ENCODE data around the gene CARD19. TPM values are rescaled to one million over a fixed set of nuclear protein-coding genes. Genes with fewer than 3 reads are reported as not detected.
A peak's percentile ranks its signal among the peaks of the same experiment; 100 is the strongest.

The CARD19 gene
- total RNA-seq, 2 experiments from 2014 or later, result 51.7 to 55.4 TPM

DNA sequence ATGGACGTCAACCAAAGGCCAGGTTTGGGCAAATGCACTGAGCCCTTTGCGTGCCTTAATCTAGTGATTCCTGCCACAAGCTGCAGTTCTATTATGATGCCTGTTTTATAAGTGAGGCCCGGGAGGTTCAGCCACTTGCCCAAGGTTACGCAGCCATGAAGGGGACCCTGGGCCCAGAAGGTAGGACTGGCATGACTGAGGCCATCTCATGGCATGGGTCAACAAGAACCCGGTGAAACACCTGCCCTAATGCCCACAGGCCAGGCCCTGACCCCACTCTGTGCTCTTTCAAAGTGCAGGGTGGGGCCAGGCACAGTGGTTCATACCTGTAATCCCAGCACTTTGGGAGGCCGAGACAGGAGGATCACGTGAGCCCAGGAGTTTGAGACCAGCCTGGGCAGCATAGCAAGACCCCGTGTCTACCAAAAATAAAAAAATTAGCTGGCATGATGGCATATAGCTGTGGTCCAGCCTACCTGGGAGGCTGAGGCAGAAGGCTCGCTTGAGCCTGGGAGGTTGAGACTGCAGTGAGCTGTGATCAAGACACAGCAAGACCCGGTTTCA lies 29.4 kb downstream of the CARD19 start:
- Mint-ChIP-seq H3K27me3 (ENCODE audit: low read depth) (no peaks in the 10 kb centered on the region), H3K4me3 (no peak overlapping the region), H3K4me1 (ENCODE audit: low read depth) (peaks cover 46% of the 10 kb centered on the region), H3K9me3 (ENCODE audit: insufficient read depth) (no peaks in the 10 kb centered on the region), H3K27ac (peak overlapping the region; percentile 94), H3K36me3 (ENCODE audit: low read depth) (peaks cover 9% of the 10 kb centered on the region)
- no peak for ATAC-seq
- CTCF ChIA-PET, result interaction anchor here (1.2 to 2.2 kb wide), 5 partner anchors 15 to 60 kb away, joined by 3 to 19 read pairs (median 4); no protein-coding TSS in a partner anchor
- POLR2A ChIA-PET, result interaction anchor here (0.7 to 1.5 kb wide), 3 partner anchors 9 to 29 kb away, joined by 3 to 6 read pairs (median 5); partner anchors contain the start of genes CARD19 and NINJ1
- no peak for DNase-seq

DNA sequence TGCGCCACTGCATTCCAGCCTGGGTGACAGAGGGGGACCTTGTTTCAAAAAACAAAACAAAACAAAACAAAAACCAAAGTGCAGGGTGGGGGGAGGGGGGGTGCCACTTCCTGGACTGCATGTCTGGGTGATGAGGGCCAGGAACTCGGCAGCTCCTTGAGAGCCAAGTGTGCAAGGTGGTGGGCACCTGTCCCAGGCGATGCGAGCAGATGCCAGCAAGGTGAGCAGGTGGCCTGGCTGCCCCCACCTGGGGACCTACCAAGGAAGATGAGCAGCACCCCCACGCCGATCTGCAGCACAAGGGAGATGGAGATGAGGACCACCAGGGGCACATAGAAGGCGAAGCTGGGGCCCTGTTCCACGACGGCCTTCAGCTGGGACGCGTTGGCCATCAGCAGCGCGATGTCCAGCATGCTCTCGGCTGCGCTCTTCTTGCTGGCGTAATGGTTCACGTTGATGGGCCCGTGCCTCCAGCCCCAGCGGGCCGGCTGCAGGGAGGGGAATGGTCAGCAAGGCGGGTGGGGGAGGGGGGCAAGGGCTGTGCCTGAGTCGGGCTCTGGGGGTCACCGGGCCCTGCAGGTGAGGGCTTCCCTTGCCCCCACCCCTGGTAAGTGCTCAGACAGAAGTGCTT lies 30.2 kb downstream of the CARD19 start:
- no peaks in the 10 kb centered on the region for H3K9me3 Mint-ChIP-seq (ENCODE audit: insufficient read depth)
- H3K27ac Mint-ChIP-seq, result peak overlapping the region; percentile 94
- no peaks in the 10 kb centered on the region for H3K27me3 Mint-ChIP-seq (ENCODE audit: low read depth)
- ATAC-seq (no peak), DNase-seq (peak; percentile 45)
- ChIA-PET POLR2A (interaction anchor here (0.7 to 1.5 kb wide), 5 partner anchors 8 to 160 kb away, joined by 3 to 6 read pairs (median 3); partner anchors contain the start of genes CARD19 and NINJ1), CTCF (interaction anchor here (1.0 to 2.2 kb wide), 6 partner anchors 16 to 67 kb away, joined by 3 to 19 read pairs (median 4); no protein-coding TSS in a partner anchor)
- peaks cover 49% of the 10 kb centered on the region for H3K4me1 Mint-ChIP-seq (ENCODE audit: low read depth)
- H3K36me3 Mint-ChIP-seq (ENCODE audit: low read depth), result peaks cover 5% of the 10 kb centered on the region
- H3K4me3 Mint-ChIP-seq, result peak overlapping the region; percentile 48

DNA sequence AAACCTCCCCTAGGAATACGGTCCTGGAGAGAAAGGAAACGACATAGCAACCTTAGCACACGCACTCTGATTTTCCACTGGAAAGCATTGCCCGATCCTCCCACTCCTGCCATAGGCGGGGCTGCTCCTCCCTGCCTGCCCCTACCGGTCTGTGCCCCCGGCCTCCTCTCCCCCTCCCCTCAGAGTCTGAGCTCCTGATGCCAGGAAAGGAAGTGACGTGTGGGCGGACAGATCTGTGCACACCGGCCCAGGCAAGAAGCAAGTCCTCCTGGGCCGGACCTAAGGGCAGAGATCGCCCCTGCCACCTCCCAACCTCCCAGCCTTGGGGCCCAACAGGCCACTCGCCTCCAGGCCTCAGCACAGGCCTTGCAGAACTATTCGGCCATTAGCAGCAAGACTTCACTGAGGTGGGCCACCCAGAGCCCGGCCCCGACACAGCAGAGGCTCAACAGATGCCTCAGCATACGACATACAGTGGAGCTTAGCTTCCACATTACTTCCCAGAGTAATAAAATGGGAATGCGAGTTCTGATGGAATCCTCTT lies 30.9 kb downstream of the CARD19 start:
- CTCF ChIA-PET, result interaction anchor here (1.0 to 2.2 kb wide), 5 partner anchors 17 to 67 kb away, joined by 3 to 19 read pairs (median 4); no protein-coding TSS in a partner anchor
- H3K4me1 Mint-ChIP-seq (ENCODE audit: low read depth), result peaks cover 55% of the 10 kb centered on the region
- DNase-seq (no peak), ATAC-seq (peak; percentile 11)
- no peaks in the 10 kb centered on the region for H3K9me3 Mint-ChIP-seq (ENCODE audit: insufficient read depth)
- H3K27ac Mint-ChIP-seq, result peak overlapping the region; percentile 94
- no peak overlapping the region for H3K4me3 Mint-ChIP-seq
- POLR2A ChIA-PET, result interaction anchor here (1.0 to 1.1 kb wide), 2 partner anchors 8 to 160 kb away, joined by 3 read pairs; no protein-coding TSS in a partner anchor
- no peaks in the 10 kb centered on the region for H3K27me3 Mint-ChIP-seq (ENCODE audit: low read depth)
- peaks cover 5% of the 10 kb centered on the region for H3K36me3 Mint-ChIP-seq (ENCODE audit: low read depth)

DNA sequence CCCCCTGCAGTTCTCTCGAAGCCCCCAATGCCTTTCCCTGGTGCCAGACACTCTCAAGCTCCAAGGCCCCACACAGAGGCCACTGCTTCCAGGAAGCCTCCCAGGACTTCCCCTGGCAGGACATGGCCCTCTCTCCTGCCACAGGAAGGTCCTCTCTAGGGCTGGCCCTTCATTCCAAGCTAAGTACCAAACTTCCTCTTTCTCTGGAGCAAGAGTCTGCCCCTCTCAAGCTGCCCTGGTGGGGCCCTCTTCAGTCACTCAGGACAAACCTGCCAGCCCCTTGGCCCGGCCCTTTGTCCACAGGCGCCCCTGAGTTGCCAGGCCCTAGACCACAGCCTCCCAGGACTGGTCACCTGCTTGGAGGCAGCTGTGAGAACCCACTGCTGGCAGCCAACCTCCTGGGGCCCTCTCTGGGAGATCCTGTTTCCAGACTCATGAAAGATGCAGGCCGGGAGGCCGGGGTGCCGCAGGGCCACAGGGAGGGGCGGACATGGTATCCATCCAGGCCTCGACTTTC lies 31.4 kb downstream of the CARD19 start:
- ATAC-seq (no peak), DNase-seq (no peak)
- no peaks in the 10 kb centered on the region for H3K9me3 Mint-ChIP-seq (ENCODE audit: insufficient read depth)
- H3K27me3 Mint-ChIP-seq (ENCODE audit: low read depth), result no peaks in the 10 kb centered on the region
- H3K27ac Mint-ChIP-seq, result peak overlapping the region; percentile 94
- H3K4me3 Mint-ChIP-seq, result no peak overlapping the region
- peaks cover 5% of the 10 kb centered on the region for H3K36me3 Mint-ChIP-seq (ENCODE audit: low read depth)
- ChIA-PET CTCF (interaction anchor here (2.2 kb wide), 2 partner anchors 19 to 27 kb away, joined by 10 to 19 read pairs; no protein-coding TSS in a partner anchor), POLR2A (interaction anchor here (1.0 to 1.1 kb wide), 2 partner anchors 7 to 161 kb away, joined by 3 read pairs; no protein-coding TSS in a partner anchor)
- H3K4me1 Mint-ChIP-seq (ENCODE audit: low read depth), result peaks cover 60% of the 10 kb centered on the region

DNA sequence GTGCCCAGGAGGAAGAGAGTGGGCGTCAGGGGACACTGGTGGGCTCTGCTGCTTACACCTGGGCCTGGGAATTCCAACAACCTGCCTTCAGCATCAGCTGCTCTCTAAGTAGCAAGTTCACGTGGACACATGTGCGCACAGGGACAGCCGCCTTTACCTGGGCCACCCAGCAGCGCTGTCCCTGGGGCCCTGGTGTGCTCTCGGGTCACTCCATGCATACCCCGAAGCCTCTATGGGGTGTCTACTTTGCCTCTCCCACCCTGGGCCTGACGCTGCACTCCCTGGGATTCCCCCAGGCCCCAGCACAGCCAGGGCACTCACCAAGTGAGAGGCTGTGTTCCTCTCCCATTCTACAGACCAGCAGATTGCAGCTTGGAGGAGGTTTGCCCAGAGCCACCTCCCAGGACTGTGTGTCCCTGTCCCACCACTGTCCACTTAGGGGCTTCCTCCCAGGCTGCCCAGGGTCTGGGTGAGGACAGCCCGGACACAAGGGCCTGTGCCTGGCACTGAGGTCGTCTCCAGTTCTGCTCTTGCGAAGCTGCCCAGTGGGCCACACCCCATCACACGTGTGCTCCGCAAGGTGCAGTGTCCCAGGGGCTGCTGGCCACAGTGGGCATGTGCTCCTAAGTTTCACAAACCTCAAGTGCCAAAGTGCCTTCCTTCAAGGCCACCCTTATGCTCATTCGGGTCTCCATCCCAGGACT lies 32.1 kb downstream of the CARD19 start:
- peak overlapping the region; percentile 94 for H3K27ac Mint-ChIP-seq
- H3K4me3 Mint-ChIP-seq, result no peak overlapping the region
- no peaks in the 10 kb centered on the region for H3K27me3 Mint-ChIP-seq (ENCODE audit: low read depth)
- peaks cover 5% of the 10 kb centered on the region for H3K36me3 Mint-ChIP-seq (ENCODE audit: low read depth)
- ChIA-PET CTCF (interaction anchor here (2.0 kb wide), 1 partner anchor 9 kb away, joined by 12 read pairs; no protein-coding TSS in a partner anchor), POLR2A (no interaction called here)
- peaks cover 67% of the 10 kb centered on the region for H3K4me1 Mint-ChIP-seq (ENCODE audit: low read depth)
- no peak for DNase-seq
- H3K9me3 Mint-ChIP-seq (ENCODE audit: insufficient read depth), result no peaks in the 10 kb centered on the region
- ATAC-seq, result no peak

DNA sequence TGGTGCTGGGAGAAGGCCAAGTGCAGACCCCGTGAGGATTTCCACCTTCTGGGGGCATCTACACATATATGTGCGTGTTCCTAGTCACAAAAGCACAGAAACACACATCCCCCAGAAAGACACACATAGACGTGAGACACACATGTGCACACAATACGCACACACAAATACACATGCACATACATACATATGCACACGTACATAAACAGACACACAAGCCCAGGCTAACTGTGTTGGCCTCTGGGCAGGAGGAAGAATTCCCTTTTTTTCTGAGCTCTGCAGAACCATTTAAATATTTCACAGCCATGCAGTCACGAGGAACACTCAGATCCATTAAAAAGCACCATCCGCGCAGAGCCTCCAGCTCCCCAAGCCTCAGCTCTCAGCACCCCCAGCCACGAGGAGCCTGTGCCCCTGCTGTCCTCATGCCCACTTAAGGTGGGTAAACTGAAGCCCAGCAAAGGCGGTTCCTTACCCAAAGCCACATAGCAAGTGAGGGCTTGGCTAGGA lies 32.8 kb downstream of the CARD19 start:
- H3K36me3 Mint-ChIP-seq (ENCODE audit: low read depth), result peaks cover 5% of the 10 kb centered on the region

DNA sequence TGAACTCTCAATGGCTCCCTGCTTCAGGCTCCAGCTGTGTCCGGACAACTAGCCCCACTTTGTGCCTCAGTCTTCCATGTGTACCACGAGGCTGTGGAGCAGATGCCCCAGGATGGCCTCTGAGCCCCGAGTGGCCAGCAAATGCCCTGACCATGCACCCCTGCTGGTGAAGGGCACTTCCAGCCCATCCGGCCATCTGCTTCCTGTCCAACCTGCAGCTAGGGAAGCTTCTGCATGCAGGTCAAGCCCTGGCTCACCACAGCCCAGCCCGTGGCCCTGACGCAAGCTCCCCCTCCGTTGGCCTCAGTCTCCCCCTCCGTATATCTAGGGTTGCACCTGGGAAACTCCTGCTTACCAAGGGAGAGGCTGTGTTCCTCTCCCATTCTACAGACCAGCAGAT lies 33.3 kb downstream of the CARD19 start:
- H3K27ac Mint-ChIP-seq, result no peak overlapping the region
- POLR2A ChIA-PET, result interaction anchor here (0.6 to 2.0 kb wide), 5 partner anchors 9 to 16 kb away, joined by 3 to 11 read pairs (median 4); no protein-coding TSS in a partner anchor
- no peak overlapping the region for H3K4me3 Mint-ChIP-seq
- peaks cover 71% of the 10 kb centered on the region for H3K4me1 Mint-ChIP-seq (ENCODE audit: low read depth)
- DNase-seq, result no peak
- H3K27me3 Mint-ChIP-seq (ENCODE audit: low read depth), result no peaks in the 10 kb centered on the region
- ATAC-seq, result no peak
- CTCF ChIA-PET, result interaction anchor here (0.9 to 3.5 kb wide), 3 partner anchors 10 to 20 kb away, joined by 3 to 21 read pairs (median 12); no protein-coding TSS in a partner anchor
- H3K36me3 Mint-ChIP-seq (ENCODE audit: low read depth), result peaks cover 5% of the 10 kb centered on the region
- H3K9me3 Mint-ChIP-seq (ENCODE audit: insufficient read depth), result no peaks in the 10 kb centered on the region

More for the DNA sequence above, 32.8 kb downstream of the CARD19 start:
- CTCF ChIA-PET, result interaction anchor here (0.9 to 3.5 kb wide), 3 partner anchors 9 to 19 kb away, joined by 3 to 21 read pairs (median 12); no protein-coding TSS in a partner anchor
- no peaks in the 10 kb centered on the region for H3K27me3 Mint-ChIP-seq (ENCODE audit: low read depth)
- ATAC-seq (no peak), DNase-seq (no peak)
- POLR2A ChIA-PET, result interaction anchor here (0.6 to 2.0 kb wide), 3 partner anchors 9 to 15 kb away, joined by 4 to 11 read pairs (median 4); no protein-coding TSS in a partner anchor
- H3K4me1 Mint-ChIP-seq (ENCODE audit: low read depth), result peaks cover 71% of the 10 kb centered on the region
- H3K9me3 Mint-ChIP-seq (ENCODE audit: insufficient read depth), result no peaks in the 10 kb centered on the region
- no peak overlapping the region for H3K4me3 Mint-ChIP-seq
- peak overlapping the region; percentile 65 for H3K27ac Mint-ChIP-seq

DNA sequence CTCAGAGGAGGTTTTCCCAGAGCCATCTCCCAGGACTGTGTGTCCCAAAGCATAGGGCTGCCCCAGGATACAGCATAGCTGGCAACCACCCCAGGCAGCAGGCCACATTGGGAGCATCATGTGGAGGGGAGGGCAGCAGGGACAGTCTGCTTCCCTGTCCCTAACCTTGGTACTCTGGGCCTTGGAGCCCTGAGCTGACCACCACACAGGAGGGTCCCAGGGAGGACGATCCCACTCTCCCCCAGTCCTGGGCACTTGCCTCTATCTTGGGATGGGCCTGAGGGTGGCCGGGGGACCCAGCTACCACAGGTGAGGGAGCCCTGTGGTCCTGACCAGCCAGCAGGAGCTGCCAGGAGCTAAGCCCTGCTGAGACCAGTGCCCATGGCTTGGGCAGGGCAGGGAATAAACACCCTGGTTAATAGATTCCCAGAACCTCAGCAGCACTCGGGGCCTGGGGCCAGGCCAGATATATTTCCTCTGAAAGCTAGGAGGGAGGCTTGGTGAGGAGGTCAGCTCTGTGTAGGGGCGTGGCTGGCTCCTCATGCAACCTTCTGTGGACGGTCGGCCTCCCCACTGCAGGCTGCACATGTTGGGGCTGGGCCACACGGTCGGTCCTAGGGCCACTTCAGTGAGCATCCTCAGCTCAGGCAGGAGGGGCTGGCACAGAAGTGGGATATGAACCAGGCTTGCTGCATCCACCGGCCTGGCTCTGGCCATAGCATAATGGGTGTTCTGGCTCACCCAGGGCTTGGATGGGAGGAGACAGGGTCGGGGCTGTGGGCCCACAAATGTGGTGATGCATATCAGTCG lies 33.9 kb downstream of the CARD19 start:
- no peak for ATAC-seq
- no peak for DNase-seq
- Mint-ChIP-seq H3K36me3 (ENCODE audit: low read depth) (peaks cover 1% of the 10 kb centered on the region), H3K4me1 (ENCODE audit: low read depth) (peaks cover 74% of the 10 kb centered on the region), H3K4me3 (no peak overlapping the region), H3K27me3 (ENCODE audit: low read depth) (no peaks in the 10 kb centered on the region), H3K27ac (no peak overlapping the region), H3K9me3 (ENCODE audit: insufficient read depth) (no peaks in the 10 kb centered on the region)
- POLR2A ChIA-PET, result interaction anchor here (0.6 to 2.0 kb wide), 4 partner anchors 10 to 16 kb away, joined by 3 to 11 read pairs (median 4); no protein-coding TSS in a partner anchor
- CTCF ChIA-PET, result interaction anchor here (0.9 to 3.5 kb wide), 3 partner anchors 11 to 20 kb away, joined by 3 to 21 read pairs (median 12); no protein-coding TSS in a partner anchor

DNA sequence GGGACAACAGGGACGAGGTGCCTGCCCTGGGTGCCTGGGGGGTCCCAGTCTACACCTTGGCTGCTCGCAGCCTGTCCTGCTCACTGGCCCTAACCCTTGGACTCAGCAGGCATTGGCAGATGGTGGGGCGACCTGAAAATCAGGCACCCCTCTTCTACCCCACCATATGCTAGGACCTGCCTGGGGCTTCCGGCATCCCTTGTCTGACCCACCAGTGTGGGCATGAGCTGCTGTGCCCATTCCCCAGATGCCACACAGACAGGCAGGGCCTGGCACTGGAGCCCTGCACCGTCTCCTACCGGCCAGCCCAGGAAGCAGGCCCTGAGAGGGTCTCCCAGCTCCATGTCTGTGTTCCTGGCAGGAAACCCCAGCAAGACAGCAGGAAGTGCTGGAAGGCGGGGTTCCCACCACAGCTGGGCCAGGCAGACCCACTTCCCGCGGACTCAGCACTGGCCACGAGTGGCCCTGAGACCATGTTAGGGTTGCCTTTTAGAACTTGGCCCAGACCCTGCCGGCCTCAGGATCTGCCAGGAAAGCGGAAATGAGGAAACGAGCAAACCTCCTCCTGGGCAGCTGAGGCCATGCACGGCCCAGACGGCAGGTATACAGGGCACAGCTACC lies 35.0 kb downstream of the CARD19 start:
- H3K9me3 Mint-ChIP-seq (ENCODE audit: insufficient read depth), result no peaks in the 10 kb centered on the region
- CTCF ChIA-PET, result interaction anchor here (0.8 to 3.5 kb wide), 2 partner anchors 11 to 22 kb away, joined by 4 to 21 read pairs; no protein-coding TSS in a partner anchor
- peaks cover 66% of the 10 kb centered on the region for H3K4me1 Mint-ChIP-seq (ENCODE audit: low read depth)
- no peaks in the 10 kb centered on the region for H3K27me3 Mint-ChIP-seq (ENCODE audit: low read depth)
- H3K27ac Mint-ChIP-seq, result peak overlapping the region; percentile 6
- DNase-seq (no peak), ATAC-seq (no peak)
- no peak overlapping the region for H3K4me3 Mint-ChIP-seq
- POLR2A ChIA-PET, result interaction anchor here (0.7 to 1.2 kb wide), 2 partner anchors 8 to 13 kb away, joined by 3 to 4 read pairs; no protein-coding TSS in a partner anchor
- H3K36me3 Mint-ChIP-seq (ENCODE audit: low read depth), result no peaks in the 10 kb centered on the region
